ENCODE data around the gene CTNNA3.

CTNNA3 gene

DNA sequence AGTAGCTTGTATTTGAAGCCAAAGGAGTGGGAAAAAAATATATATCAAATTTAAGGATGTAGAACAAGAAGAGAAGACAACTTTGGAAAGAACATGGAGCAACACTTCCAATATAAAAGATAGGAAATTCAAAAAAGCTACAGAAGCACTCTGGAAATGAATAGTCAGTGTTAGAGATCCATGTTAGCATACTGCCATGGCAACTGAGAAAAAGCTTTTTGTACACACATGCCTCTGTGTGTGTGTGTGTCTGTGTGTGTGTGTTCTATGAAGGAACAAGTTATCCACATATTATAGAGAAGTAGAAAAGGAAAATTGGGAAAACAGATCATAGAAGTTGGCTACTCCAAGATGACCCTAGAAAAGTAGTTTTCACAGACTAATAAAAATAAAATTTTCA, 673.9 kb downstream of the CTNNA3 start:
- no peak overlapping the region for H3K4me3 ChIP-seq (replicated peaks in 1 of 2; ENCODE audit: low read depth in 2 of 2, low read length in 2 of 2)
- TF ChIP-seq, protein P1, sequence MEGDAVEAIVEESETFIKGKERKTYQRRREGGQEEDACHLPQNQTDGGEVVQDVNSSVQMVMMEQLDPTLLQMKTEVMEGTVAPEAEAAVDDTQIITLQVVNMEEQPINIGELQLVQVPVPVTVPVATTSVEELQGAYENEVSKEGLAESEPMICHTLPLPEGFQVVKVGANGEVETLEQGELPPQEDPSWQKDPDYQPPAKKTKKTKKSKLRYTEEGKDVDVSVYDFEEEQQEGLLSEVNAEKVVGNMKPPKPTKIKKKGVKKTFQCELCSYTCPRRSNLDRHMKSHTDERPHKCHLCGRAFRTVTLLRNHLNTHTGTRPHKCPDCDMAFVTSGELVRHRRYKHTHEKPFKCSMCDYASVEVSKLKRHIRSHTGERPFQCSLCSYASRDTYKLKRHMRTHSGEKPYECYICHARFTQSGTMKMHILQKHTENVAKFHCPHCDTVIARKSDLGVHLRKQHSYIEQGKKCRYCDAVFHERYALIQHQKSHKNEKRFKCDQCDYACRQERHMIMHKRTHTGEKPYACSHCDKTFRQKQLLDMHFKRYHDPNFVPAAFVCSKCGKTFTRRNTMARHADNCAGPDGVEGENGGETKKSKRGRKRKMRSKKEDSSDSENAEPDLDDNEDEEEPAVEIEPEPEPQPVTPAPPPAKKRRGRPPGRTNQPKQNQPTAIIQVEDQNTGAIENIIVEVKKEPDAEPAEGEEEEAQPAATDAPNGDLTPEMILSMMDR (IDR thresholded peaks at IDR 0.05; ENCODE audit: low read depth, low read length), result no peak
- no peak for DNase-seq (ENCODE audit: low read depth in 2 of 2)

DNA sequence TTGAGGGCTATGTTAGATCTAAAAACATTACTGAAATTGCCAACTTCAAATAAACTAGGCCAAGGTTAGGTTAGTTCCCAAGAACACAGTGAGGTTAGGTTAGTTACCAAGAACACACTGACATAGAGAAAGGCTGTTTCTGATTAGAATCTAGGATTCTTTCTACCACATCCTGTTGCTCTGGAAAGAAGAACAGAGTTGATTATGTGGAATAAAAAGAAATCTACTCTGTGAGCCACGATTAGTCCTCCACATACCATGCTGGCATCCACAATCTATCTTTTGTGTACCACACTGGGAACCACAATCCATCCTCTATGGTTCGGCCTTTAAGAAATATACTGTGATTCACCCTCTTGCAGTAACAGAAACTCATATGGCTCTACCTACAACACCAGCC, 678.8 kb downstream of the CTNNA3 start:
- TF ChIP-seq, protein P1 (IDR thresholded peaks at IDR 0.05; ENCODE audit: low read depth, low read length), result no peak

DNA sequence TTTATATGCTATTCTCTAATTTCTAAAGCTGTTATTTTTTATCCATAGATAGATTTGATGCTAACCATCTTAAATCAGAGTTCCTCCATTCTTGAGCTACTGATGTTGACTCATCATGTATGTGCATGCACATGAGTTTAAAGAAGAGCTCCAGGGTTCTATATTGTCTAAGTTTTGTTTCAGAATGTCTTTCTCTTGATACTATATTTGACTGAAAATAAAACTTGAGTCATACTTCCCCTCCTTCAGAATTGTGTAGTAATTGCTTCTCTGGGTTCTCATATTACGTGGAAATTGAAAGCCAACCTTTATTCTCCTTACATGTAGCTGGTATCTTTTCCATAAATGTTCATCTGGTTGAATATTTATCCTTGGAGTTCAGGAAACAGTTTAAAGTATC, 680.8 kb downstream of the CTNNA3 start:
- peak in 1 of 2 donors; percentile 12 for DNase-seq (ENCODE audit: low read depth in 2 of 2)
- H3K4me3 ChIP-seq (replicated peaks in 1 of 2; ENCODE audit: low read depth in 2 of 2, low read length in 2 of 2), result no peak overlapping the region
- TF ChIP-seq, protein P1 (IDR thresholded peaks at IDR 0.05; ENCODE audit: low read depth, low read length), result no peak

More for the DNA sequence above, 678.8 kb downstream of the CTNNA3 start:
- H3K4me3 ChIP-seq (replicated peaks in 1 of 2; ENCODE audit: low read depth in 2 of 2, low read length in 2 of 2), result no peak overlapping the region
- no peak for DNase-seq (ENCODE audit: low read depth in 2 of 2)

DNA sequence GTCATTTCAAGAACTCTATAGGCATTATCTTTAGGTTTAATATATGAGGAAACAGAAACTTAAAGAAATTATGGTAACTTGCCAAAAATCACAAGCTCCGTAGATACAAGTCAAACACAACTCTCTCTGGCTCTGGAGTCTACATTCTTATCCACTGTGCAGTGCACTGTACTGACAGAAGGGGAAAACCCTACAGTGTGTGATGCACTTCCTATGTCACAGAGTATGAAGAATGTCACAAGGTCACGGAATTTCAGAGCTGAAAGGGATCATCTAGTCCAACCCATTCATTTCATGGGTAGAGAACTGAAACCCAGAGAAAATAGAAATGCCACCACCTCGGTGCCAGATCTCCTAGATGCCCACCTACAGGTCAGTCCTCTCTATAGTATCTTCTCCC, 684.0 kb downstream of the CTNNA3 start:
- peak in 1 of 2 donors; percentile 29 for DNase-seq (ENCODE audit: low read depth in 2 of 2)

DNA sequence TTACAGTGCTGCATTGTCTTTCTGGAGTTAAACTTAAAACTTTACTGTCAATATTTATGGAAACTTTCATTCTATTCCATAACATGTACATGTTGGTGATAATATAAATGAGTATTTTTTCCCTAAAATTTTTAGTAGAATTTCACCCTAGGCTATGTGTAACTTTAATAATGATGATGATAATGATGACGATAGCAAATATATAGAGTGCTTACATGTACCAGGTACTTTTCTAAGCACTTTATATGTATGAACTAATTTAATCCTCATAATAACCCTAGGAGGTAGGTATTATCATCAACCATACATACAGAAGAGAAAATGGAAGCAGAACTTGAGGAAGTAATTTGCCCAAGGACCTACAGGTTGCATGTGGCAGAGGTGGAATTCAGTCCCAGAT, 684.5 kb downstream of the CTNNA3 start:
- H3K4me3 ChIP-seq (replicated peaks in 1 of 2; ENCODE audit: low read depth in 2 of 2, low read length in 2 of 2), result no peak overlapping the region
- TF ChIP-seq, protein P1 (IDR thresholded peaks at IDR 0.05; ENCODE audit: low read depth, low read length), result no peak
- no peak for DNase-seq (ENCODE audit: low read depth in 2 of 2)

More for the DNA sequence above, 684.0 kb downstream of the CTNNA3 start:
- TF ChIP-seq, protein P1 (IDR thresholded peaks at IDR 0.05; ENCODE audit: low read depth, low read length), result no peak
- no peak overlapping the region for H3K4me3 ChIP-seq (replicated peaks in 1 of 2; ENCODE audit: low read depth in 2 of 2, low read length in 2 of 2)

DNA sequence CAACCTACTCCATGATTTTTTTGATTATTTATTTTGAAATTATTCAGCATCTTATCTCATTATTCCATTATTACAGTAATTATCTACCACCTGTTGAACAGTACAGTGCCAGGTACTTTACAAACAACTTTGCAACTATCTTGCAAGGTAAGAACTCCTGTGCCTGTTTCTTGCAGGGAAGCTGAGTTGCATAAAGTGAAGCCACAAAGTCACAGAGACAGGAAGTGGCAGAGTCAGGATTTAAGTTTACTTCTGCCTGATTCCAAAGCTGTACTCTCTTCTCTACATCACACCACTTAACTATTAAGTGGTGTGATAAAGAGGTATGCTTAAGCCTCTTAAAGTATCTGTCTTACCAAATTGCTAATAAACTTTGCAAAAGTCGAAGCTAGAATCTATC, 690.0 kb downstream of the CTNNA3 start:
- no peak overlapping the region for H3K4me3 ChIP-seq (replicated peaks in 1 of 2; ENCODE audit: low read depth in 2 of 2, low read length in 2 of 2)
- no peak for DNase-seq (ENCODE audit: low read depth in 2 of 2)

More for the DNA sequence above, 690.0 kb downstream of the CTNNA3 start:
- TF ChIP-seq, protein P1 (IDR thresholded peaks at IDR 0.05; ENCODE audit: low read depth, low read length), result no peak
